Hypothalamus (tissue), 51 donors: ENCODE data around the gene TMCC1.
A peak's percentile ranks its signal among the peaks of the same experiment; 100 is the strongest.
"Not testable (repeated sequence)": the region's sequence is repeated elsewhere in the genome, so short reads cannot be mapped to it uniquely, and the experiment has no call there.

Experiments
- DNase-seq, 51 donors: peaks; one replicate each; lab custom pipeline; 2025; lab: John Stamatoyannopoulos, UW

Gene TMCC1

GRCh38 chr3:129614927-129615363 lies 278.6 kb downstream of the TMCC1 start:
- peak in 1 of 51 donors; percentile 14 for DNase-seq

GRCh38 chr3:129614435-129614834 lies 279.1 kb downstream of the TMCC1 start:
- no peak for DNase-seq

GRCh38 chr3:129613367-129613740 lies 280.2 kb downstream of the TMCC1 start:
- DNase-seq, result no peak

GRCh38 chr3:129612534-129613366 lies 280.8 kb downstream of the TMCC1 start:
- DNase-seq, result no peak

- DNase-seq, result peak in 15 of 51 donors; percentile 19 to 60 (median 37)
Observed at GRCh38 chr3:129611812-129612533, 281.5 kb downstream of the TMCC1 start.

- DNase-seq, result no peak
Observed at GRCh38 chr3:129611446-129611800, 282.1 kb downstream of the TMCC1 start.

GRCh38 chr3:129610794-129611445 lies 282.6 kb downstream of the TMCC1 start:
- DNase-seq, result not testable (repeated sequence)

- DNase-seq, result no peak
Observed at GRCh38 chr3:129610276-129610675, 283.2 kb downstream of the TMCC1 start.

GRCh38 chr3:129609591-129610182 lies 283.8 kb downstream of the TMCC1 start:
- DNase-seq, result no peak

GRCh38 chr3:129608936-129609590 lies 284.4 kb downstream of the TMCC1 start:
- no peak for DNase-seq

- peak in 11 of 51 donors; percentile 15 to 45 (median 20) for DNase-seq
Observed at GRCh38 chr3:129608087-129608935, 285.2 kb downstream of the TMCC1 start.

GRCh38 chr3:129607391-129608068 lies 286.0 kb downstream of the TMCC1 start:
- peak in 1 of 51 donors; percentile 44 for DNase-seq

- peak in 37 of 51 donors; percentile 6 to 78 (median 55) for DNase-seq
Observed at GRCh38 chr3:129606636-129607390, 286.7 kb downstream of the TMCC1 start, which contains the start of gene PLXND1. Gene PLXND1 (minus strand): TSS chr3:129606676. CDS start chr3:129606639, 37 bp downstream.

- peak in 15 of 51 donors; percentile 18 to 50 (median 37) for DNase-seq
Observed at GRCh38 chr3:129605922-129606635, 287.4 kb downstream of the TMCC1 start.

GRCh38 chr3:129605203-129605921 lies 288.1 kb downstream of the TMCC1 start:
- peak in 22 of 51 donors; percentile 7 to 54 (median 33) for DNase-seq

GRCh38 chr3:129604767-129605166 lies 288.7 kb downstream of the TMCC1 start:
- DNase-seq, result no peak
